HCT116 (cell line): ENCODE results near the gene ABCC5. TPM values are rescaled to one million over a fixed set of nuclear protein-coding genes. Genes with fewer than 3 reads are reported as not detected.

Experiments used
- ATAC-seq: fragments of 200-7000 bp; cut with Tn5 transposase; 2 replicates; pipeline ENCODE4 v1.9.1; 2020; ENCODE audit warnings: mild to moderate bottlenecking, moderate library complexity
- BruUV-seq: library from RNA; stranded (reverse); fragments of 400-500 nt; replicated peaks from 2 replicates; lab custom pipeline; 2021; lab: Mats Ljungman, UMichigan
- CTCF ChIA-PET: fragments of 300-600 bp; sonication (Branson Sonifier 250); formaldehyde crosslinking; loops from one replicate; lab custom pipeline; 2021; ENCODE audit warnings: antibody characterized with exemption; lab: Charles Lee
- POLR2A ChIA-PET: fragments of 300-600, 350-600 bp; sonication (Branson Sonifier 250); formaldehyde crosslinking; loops from one replicate; lab custom pipeline; 2021; ENCODE audit warnings: antibody characterized with exemption; lab: Charles Lee
- RAD21 ChIA-PET, 2 experiments: fragments of 300-600 bp; sonication (Branson Sonifier 250); formaldehyde crosslinking; loops; one replicate each; lab custom pipeline; 2023; ENCODE audit warnings: low total read pairs in 2 of 2; ENCODE audit not compliant: uncharacterized antibody in 2 of 2, unreplicated experiment in 2 of 2, low non-redundant PET in 1 of 2; lab: Charles Lee
- DNase-seq: peaks from one replicate; pipeline ENCODE4 v3.0.0-alpha.2; 2010; ENCODE audit warnings: low read depth, low spot score
- H2AFZ ChIP-seq: fragments of 200-600 bp; shearing (Covaris generic), sonication (generic); 2 replicates; pipeline ENCODE4 v1.6.1; 2017; ENCODE audit warnings: low read depth, mixed run types, mixed read lengths, antibody characterized with exemption, low read length; ENCODE audit not compliant: poor library complexity, severe bottlenecking
- H3K27ac ChIP-seq: 2 replicates; pipeline ENCODE4 v1.5.1; 2012; ENCODE audit warnings: low read depth, low read length
- H3K27me3 ChIP-seq: fragments of 200-600 bp; sonication (generic); 2 replicates; pipeline ENCODE4 v1.6.1; 2016; ENCODE audit warnings: mixed run types, low read length, mixed read lengths; ENCODE audit not compliant: insufficient read depth
- H3K36me3 ChIP-seq, 2 experiments: fragments of 200-500 bp in 1 of 2; fragments of 200-600 bp in 1 of 2; sonication (Bioruptor generic) in 1 of 2; sonication (generic) in 1 of 2; 2 replicates each; pipeline versions ENCODE4 v1.5.1 to v1.6.1; 2014 to 2016; ENCODE audit warnings: low read length in 2 of 2, inconsistent platforms in 1 of 2, mixed read lengths in 1 of 2, mixed run types in 1 of 2; ENCODE audit not compliant: insufficient read depth in 2 of 2, control insufficient read depth in 1 of 2
- H3K4me1 ChIP-seq, 2 experiments: fragments of 200-600 bp in 1 of 2; sonication (generic) in 1 of 2; 2 replicates each; pipeline versions ENCODE4 v1.5.1 to v1.6.1; 2012 to 2017; ENCODE audit warnings: low read length in 2 of 2, inconsistent platforms in 1 of 2, mild to moderate bottlenecking in 1 of 2, mixed read lengths in 1 of 2, mixed run types in 1 of 2, moderate library complexity in 1 of 2; ENCODE audit not compliant: insufficient read depth in 2 of 2, control insufficient read depth in 1 of 2
- H3K4me2 ChIP-seq: fragments of 200-600 bp; sonication (generic); 2 replicates; pipeline ENCODE4 v1.6.1; 2017; ENCODE audit warnings: mixed run types, low read length, mixed read lengths
- H3K4me3 ChIP-seq, 2 experiments: fragments of 200-600 bp in 1 of 2; sonication (generic) in 1 of 2; replicated peaks in 1 of 2; 2 replicates each; pipeline ENCODE4 v1.5.1; 2011 to 2016; ENCODE audit warnings: low read length in 2 of 2, control low read depth in 1 of 2, low read depth in 1 of 2, mild to moderate bottlenecking in 1 of 2, mixed read lengths in 1 of 2, mixed run types in 1 of 2
- H3K79me2 ChIP-seq: fragments of 200-600 bp; sonication (generic); 2 replicates; pipeline ENCODE4 v1.6.1; 2017; ENCODE audit warnings: mild to moderate bottlenecking, mixed run types, low read length, moderate library complexity, mixed read lengths; ENCODE audit not compliant: insufficient read depth
- H3K9ac ChIP-seq: fragments of 200-600 bp; sonication (generic); 2 replicates; pipeline ENCODE4 v1.6.1; 2016; ENCODE audit warnings: low read length, mixed read lengths
- H3K9me2 ChIP-seq: fragments of 200-600 bp; sonication (generic), shearing (Covaris generic); 2 replicates; pipeline ENCODE4 v1.6.1; 2017; ENCODE audit warnings: mixed run types, mild to moderate bottlenecking, moderate library complexity; ENCODE audit not compliant: insufficient read depth
- H3K9me3 ChIP-seq, 2 experiments: fragments of 200-500 bp in 1 of 2; fragments of 200-600 bp in 1 of 2; sonication (Bioruptor generic) in 1 of 2; sonication (generic) in 1 of 2; 2 replicates each; pipeline ENCODE4 v1.6.1; 2014 to 2017; ENCODE audit warnings: low read length in 2 of 2, mixed read lengths in 2 of 2, inconsistent platforms in 1 of 2, low read depth in 1 of 2, mild to moderate bottlenecking in 1 of 2, mixed run types in 1 of 2, moderate library complexity in 1 of 2; ENCODE audit not compliant: control insufficient read depth in 1 of 2, insufficient read depth in 1 of 2
- H4K20me1 ChIP-seq: fragments of 200-600 bp; sonication (generic), shearing (Covaris generic); 2 replicates; pipeline ENCODE4 v1.6.1; 2017; ENCODE audit warnings: mixed run types, mild to moderate bottlenecking, moderate library complexity; ENCODE audit not compliant: insufficient read depth
- EZH2 ChIP-seq: fragments of 200-600 bp; sonication (generic); IDR thresholded peaks from 2 replicates; pipeline ENCODE4 v1.6.1; 2017; ENCODE audit warnings: antibody characterized with exemption, mixed run types
- EZH2phosphoT487 ChIP-seq: fragments of 200-600 bp; IDR thresholded peaks from 2 replicates; pipeline ENCODE4 v1.6.1; 2018; ENCODE audit warnings: antibody characterized with exemption, borderline replicate concordance
- FOSL1 ChIP-seq: IDR thresholded peaks from 2 replicates; pipeline ENCODE4 v1.6.1; 2012; ENCODE audit warnings: low read depth
- JUND ChIP-seq: IDR thresholded peaks from 2 replicates; pipeline ENCODE4 v1.6.1; 2012
- RAD21 ChIP-seq: IDR thresholded peaks from 2 replicates; pipeline ENCODE4 v1.6.1; 2012; ENCODE audit warnings: low read depth, mild to moderate bottlenecking
- REST ChIP-seq: IDR thresholded peaks from 2 replicates; pipeline ENCODE4 v1.6.1; 2012; ENCODE audit warnings: low read depth
- SIN3A ChIP-seq: IDR thresholded peaks from 2 replicates; pipeline ENCODE4 v1.6.1; 2012; ENCODE audit warnings: low read depth
- SP1 ChIP-seq: IDR thresholded peaks from 2 replicates; pipeline ENCODE4 v1.6.1; 2012; ENCODE audit warnings: low read depth
- SRF ChIP-seq: IDR thresholded peaks from 2 replicates; pipeline ENCODE4 v1.6.1; 2012; ENCODE audit warnings: low read depth
- ZBTB33 ChIP-seq: IDR thresholded peaks from 2 replicates; pipeline ENCODE4 v1.6.1; 2011; ENCODE audit warnings: mild to moderate bottlenecking, low read length, moderate library complexity; ENCODE audit not compliant: insufficient replicate concordance; ENCODE audit errors: extremely low read depth
- ZFX ChIP-seq: fragments of 450-650 bp; IDR thresholded peaks from 2 replicates; pipeline ENCODE4 v1.6.1; 2017
- ZNF274 ChIP-seq: fragments of 200-500 bp; sonication (Bioruptor generic); IDR thresholded peaks from 2 replicates; pipeline ENCODE4 v1.6.1; 2014; ENCODE audit warnings: mild to moderate bottlenecking, low read depth, low read length, inconsistent platforms
- intact Hi-C: fragments of 100-400 bp; cut with micrococcal nuclease; formaldehyde crosslinking; loops from 2 replicates; pipeline ENCODE4 v1.10.0; 2022
- total RNA-seq: library from RNA; stranded (reverse); gene quantifications from one replicate; pipeline ENCODE4 v1.2.1, GENCODE V29; 2021; ENCODE audit not compliant: unreplicated experiment
- TF ChIP-seq, protein P1 (sequence below): IDR thresholded peaks from 2 replicates; pipeline ENCODE4 v1.6.1; 2012

The ABCC5 gene
- total RNA-seq, 1 experiment from 2014 or later, result 16.9 TPM

- BruUV-seq, result no TSS peak
- CTCF ChIA-PET, result no interaction called here
- Histone ChIP-seq H2AFZ (no peak overlapping the region), H3K9me3 (no peaks in the 10 kb centered on the region), H3K9ac (no peak overlapping the region), H3K27ac (no peak overlapping the region)
- no peak for TF ChIP-seq SRF
- no peak for TF ChIP-seq FOSL1
- TF ChIP-seq, protein P1, sequence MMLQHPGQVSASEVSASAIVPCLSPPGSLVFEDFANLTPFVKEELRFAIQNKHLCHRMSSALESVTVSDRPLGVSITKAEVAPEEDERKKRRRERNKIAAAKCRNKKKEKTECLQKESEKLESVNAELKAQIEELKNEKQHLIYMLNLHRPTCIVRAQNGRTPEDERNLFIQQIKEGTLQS, result no peak
- no peak for TF ChIP-seq ZNF274
- no peak for TF ChIP-seq ZFX
- TF ChIP-seq SP1, result no peak
- TF ChIP-seq JUND, result no peak
- TF ChIP-seq SIN3A, result no peak
- no peak for TF ChIP-seq EZH2
- TF ChIP-seq ZBTB33, result no peak
- no peak for TF ChIP-seq EZH2phosphoT487
- TF ChIP-seq REST, result no peak
- no peak for TF ChIP-seq RAD21
- TF ChIP-seq, all 23 proteins: peak for 0
- Histone ChIP-seq H3K27me3 (no peaks in the 10 kb centered on the region), H3K4me1 (peaks cover 0 to 9% of the 10 kb centered on the region in 2 experiments; a peak in 1 of 4 replicates), H4K20me1 (no peaks in the 10 kb centered on the region), H3K9me2 (no peaks in the 10 kb centered on the region), H3K79me2 (no peaks in the 10 kb centered on the region), H3K36me3 (no peaks in the 10 kb centered on the region), H3K4me3 (no peak overlapping the region), H3K4me2 (no peak overlapping the region)
- no peak for ATAC-seq
- ChIA-PET POLR2A (no interaction called here), RAD21 (no interaction called here)
- DNase-seq, result no peak
- intact Hi-C loops, result no loop called here
Measured at GRCh38 chr3:183909030-183909600, 108.6 kb downstream of the ABCC5 start.
